CD4-positive, alpha-beta T cell treated with Interferon alpha-2 for 1 hour (primary cell): Measurements from ENCODE around the gene TTC28.

Experiments
- DNase-seq, 2 donors: peaks; one replicate each; pipeline ENCODE4 v3.0.0-alpha.2; 2020 to 2022

TTC28 gene

GRCh38 chr22:27980424-27981148, 699.1 kb downstream of the TTC28 start:
- DNase-seq = no peak

- no peak for DNase-seq
These were observed 700.8 kb downstream of the TTC28 start for GRCh38 chr22:27978802-27979201.

- no peak for DNase-seq
These were observed 701.3 kb downstream of the TTC28 start for GRCh38 chr22:27978317-27978716.

GRCh38 chr22:27976586-27976985, 703.1 kb downstream of the TTC28 start:
- no peak for DNase-seq

GRCh38 chr22:27975381-27976013, 704.1 kb downstream of the TTC28 start:
- DNase-seq = no peak

GRCh38 chr22:27973846-27974245, 705.8 kb downstream of the TTC28 start:
- DNase-seq = no peak

- DNase-seq = no peak
These were observed 706.6 kb downstream of the TTC28 start for GRCh38 chr22:27972732-27973698.

GRCh38 chr22:27971926-27972325, 707.7 kb downstream of the TTC28 start:
- DNase-seq = no peak

GRCh38 chr22:27970596-27971220, 708.9 kb downstream of the TTC28 start:
- DNase-seq = no peak

- no peak for DNase-seq
These were observed 713.2 kb downstream of the TTC28 start for GRCh38 chr22:27966168-27967064.

GRCh38 chr22:27962268-27963044, 717.2 kb downstream of the TTC28 start:
- DNase-seq = no peak

- no peak for DNase-seq
These were observed 718.0 kb downstream of the TTC28 start for GRCh38 chr22:27961680-27962079.

GRCh38 chr22:27961182-27961581, 718.5 kb downstream of the TTC28 start:
- DNase-seq = no peak

- no peak for DNase-seq
These were observed 720.1 kb downstream of the TTC28 start for GRCh38 chr22:27959335-27960090.

- no peak for DNase-seq
These were observed 726.9 kb downstream of the TTC28 start for GRCh38 chr22:27952779-27953178.

- DNase-seq = no peak
These were observed 727.5 kb downstream of the TTC28 start for GRCh38 chr22:27952091-27952490.

GRCh38 chr22:27949421-27949820, 730.2 kb downstream of the TTC28 start:
- DNase-seq = no peak

- DNase-seq = no peak
These were observed 731.1 kb downstream of the TTC28 start for GRCh38 chr22:27948569-27948968.

GRCh38 chr22:27947448-27947847, 732.2 kb downstream of the TTC28 start:
- no peak for DNase-seq

GRCh38 chr22:27941143-27941542, 738.5 kb downstream of the TTC28 start:
- no peak for DNase-seq
